Suprapubic skin (tissue), 4 donors: ENCODE data around the gene DCN. TPM values are rescaled to one million over a fixed set of nuclear protein-coding genes. Genes with fewer than 3 reads are reported as not detected.
A peak's percentile ranks its signal among the peaks of the same experiment; 100 is the strongest.

Experiments
- DNase-seq, 2 donors: peaks; one replicate each; pipeline ENCODE4 v3.0.0-alpha.2; 2019; ENCODE audit warnings: low spot score in 2 of 2
- H3K27ac ChIP-seq: fragments of 200-600 bp; sonication (generic); one replicate; pipeline ENCODE4 v1.5.1; 2019
- H3K27me3 ChIP-seq: fragments of 200-600 bp; sonication (generic); one replicate; pipeline ENCODE4 v1.5.1; 2019
- H3K36me3 ChIP-seq: fragments of 200-600 bp; sonication (generic); one replicate; pipeline ENCODE4 v1.5.1; 2019
- H3K4me1 ChIP-seq: fragments of 200-600 bp; sonication (generic); one replicate; pipeline ENCODE4 v1.5.1; 2019
- H3K4me3 ChIP-seq: fragments of 200-600 bp; sonication (generic); one replicate; pipeline ENCODE4 v1.5.1; 2019; ENCODE audit warnings: mild to moderate bottlenecking
- H3K9me3 ChIP-seq: fragments of 200-600 bp; sonication (generic); one replicate; pipeline ENCODE4 v1.5.1; 2019
- EP300 ChIP-seq: sonication (generic); formaldehyde crosslinking; IDR thresholded peaks from one replicate; pipeline ENCODE4 v1.6.1; 2017; ENCODE audit warnings: antibody characterized with exemption
- POLR2A ChIP-seq, 2 donors: fragments of 450-650 bp; IDR thresholded peaks; one replicate each; pipeline ENCODE4 v1.6.1; 2017; ENCODE audit warnings: antibody characterized with exemption in 2 of 2, mild to moderate bottlenecking in 2 of 2, moderate library complexity in 2 of 2
- POLR2AphosphoS5 ChIP-seq, 3 donors: sonication (generic); formaldehyde crosslinking; IDR thresholded peaks; one replicate each; pipeline ENCODE4 v1.6.1; 2017; ENCODE audit warnings: antibody characterized with exemption in 3 of 3
- WGBS: methylation state at CpG from one replicate; pipeline ENCODE4 v1.1.5; 2018; 5-methylcytosine and 5-hydroxymethylcytosine counted together
- total RNA-seq, 4 donors: library from RNA; depleted of rRNA; stranded (reverse); fragments of >200 nt; gene quantifications; one replicate each; pipeline ENCODE4 v1.1.0, GENCODE V29; 2016
- TF ChIP-seq, protein P1 (sequence below), 2 donors: fragments of 200-600 bp in 1 of 2; fragments of 450-650 bp in 1 of 2; sonication (generic) in 1 of 2; IDR thresholded peaks; one replicate each; pipeline ENCODE4 v1.5.1; 2016 to 2019; ENCODE audit warnings: antibody characterized with exemption in 2 of 2, mild to moderate bottlenecking in 1 of 2, moderate library complexity in 1 of 2

The DCN gene, protein sequence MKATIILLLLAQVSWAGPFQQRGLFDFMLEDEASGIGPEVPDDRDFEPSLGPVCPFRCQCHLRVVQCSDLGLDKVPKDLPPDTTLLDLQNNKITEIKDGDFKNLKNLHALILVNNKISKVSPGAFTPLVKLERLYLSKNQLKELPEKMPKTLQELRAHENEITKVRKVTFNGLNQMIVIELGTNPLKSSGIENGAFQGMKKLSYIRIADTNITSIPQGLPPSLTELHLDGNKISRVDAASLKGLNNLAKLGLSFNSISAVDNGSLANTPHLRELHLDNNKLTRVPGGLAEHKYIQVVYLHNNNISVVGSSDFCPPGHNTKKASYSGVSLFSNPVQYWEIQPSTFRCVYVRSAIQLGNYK
- total RNA-seq, result 100 to 1,000 TPM; 549 to 589 (median 569) TPM

DNA sequence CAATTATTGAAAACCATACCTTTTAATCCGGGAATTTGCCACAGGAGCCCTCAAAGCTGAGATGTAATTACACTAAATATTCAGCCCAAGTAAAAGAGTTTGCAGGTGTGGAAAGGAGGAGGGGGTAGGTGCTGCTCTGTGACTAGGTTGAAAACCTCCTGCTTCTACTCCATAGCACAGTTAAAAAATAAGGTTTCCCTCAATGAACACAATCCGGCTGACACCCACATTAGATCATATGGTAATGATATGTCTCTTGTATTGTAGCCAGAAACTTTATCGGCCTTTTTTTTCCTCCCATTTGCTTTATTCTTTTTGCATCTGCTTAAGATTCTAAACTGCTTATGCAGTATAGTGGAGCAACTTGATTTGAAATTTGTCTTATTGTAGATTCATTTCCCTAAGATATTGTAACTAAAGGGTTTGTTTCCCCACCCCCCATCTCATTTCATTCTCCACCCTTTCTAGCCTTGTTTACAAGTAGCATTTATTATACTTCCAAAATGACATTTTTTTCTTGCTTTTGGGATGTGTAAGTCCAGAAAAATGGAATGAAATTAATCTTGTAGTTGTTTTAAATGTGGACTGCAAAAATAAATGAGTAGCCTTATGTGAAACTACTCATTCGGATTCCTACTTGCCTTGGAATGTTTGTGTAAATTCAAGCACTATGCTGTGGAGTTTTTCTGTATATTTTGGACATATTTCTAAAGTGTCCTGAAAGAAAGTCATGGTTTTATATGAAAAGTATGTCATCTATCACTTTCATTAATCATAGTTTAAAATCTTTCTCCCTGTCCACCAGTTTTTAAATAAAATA lies at the start of gene DCN:
TSS of gene DCN (minus strand) at position 182 of the 820 bp plus-strand sequence. CDS start 4,265 bp downstream, outside the sequence.
- H3K4me1 ChIP-seq, result peaks cover 8% of the 10 kb centered on the region
- no peaks in the 10 kb centered on the region for H3K36me3 ChIP-seq
- peak within 1 kb of the TSS; percentile 43 for H3K4me3 ChIP-seq
- H3K27ac ChIP-seq, result peak within 1 kb of the TSS; percentile 84
- 24% methylated on average over 4 of the region's 4 CpGs for WGBS
- DNase-seq, result no peak
- H3K27me3 ChIP-seq, result no peaks in the 10 kb centered on the region
- TF ChIP-seq POLR2A (IDR thresholded peaks at IDR 0.05), result no peak
- no peak for TF ChIP-seq EP300
- TF ChIP-seq, protein P1, sequence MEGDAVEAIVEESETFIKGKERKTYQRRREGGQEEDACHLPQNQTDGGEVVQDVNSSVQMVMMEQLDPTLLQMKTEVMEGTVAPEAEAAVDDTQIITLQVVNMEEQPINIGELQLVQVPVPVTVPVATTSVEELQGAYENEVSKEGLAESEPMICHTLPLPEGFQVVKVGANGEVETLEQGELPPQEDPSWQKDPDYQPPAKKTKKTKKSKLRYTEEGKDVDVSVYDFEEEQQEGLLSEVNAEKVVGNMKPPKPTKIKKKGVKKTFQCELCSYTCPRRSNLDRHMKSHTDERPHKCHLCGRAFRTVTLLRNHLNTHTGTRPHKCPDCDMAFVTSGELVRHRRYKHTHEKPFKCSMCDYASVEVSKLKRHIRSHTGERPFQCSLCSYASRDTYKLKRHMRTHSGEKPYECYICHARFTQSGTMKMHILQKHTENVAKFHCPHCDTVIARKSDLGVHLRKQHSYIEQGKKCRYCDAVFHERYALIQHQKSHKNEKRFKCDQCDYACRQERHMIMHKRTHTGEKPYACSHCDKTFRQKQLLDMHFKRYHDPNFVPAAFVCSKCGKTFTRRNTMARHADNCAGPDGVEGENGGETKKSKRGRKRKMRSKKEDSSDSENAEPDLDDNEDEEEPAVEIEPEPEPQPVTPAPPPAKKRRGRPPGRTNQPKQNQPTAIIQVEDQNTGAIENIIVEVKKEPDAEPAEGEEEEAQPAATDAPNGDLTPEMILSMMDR (IDR thresholded peaks at IDR 0.05), result no peak
- TF ChIP-seq POLR2AphosphoS5 (IDR thresholded peaks at IDR 0.05), result no peak
- H3K9me3 ChIP-seq, result no peaks in the 10 kb centered on the region

DNA sequence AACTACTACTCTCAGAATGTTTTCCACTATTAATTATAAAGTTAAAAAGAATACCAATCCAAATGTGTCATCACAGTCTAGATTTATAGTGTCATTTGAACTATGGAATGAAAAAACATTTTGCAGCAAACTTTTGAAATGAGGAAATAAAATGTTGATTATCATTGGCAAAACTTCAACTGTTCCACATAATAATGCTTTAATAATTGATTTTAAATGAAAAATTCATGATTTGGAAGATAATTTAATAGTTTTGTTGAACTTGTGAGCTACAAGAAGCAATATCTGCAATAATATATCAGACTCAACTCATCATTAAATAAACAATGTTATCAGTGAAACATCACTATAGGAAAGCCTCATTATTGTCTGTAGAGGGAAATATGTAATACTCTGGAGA lies 48.2 kb upstream of the DCN start:
- H3K4me3 ChIP-seq, result no peak overlapping the region
- no peak overlapping the region for H3K27ac ChIP-seq
- no peak for DNase-seq
- no peaks in the 10 kb centered on the region for H3K36me3 ChIP-seq
- TF ChIP-seq POLR2AphosphoS5 (IDR thresholded peaks at IDR 0.05) (no peak), EP300 (no peak), POLR2A (IDR thresholded peaks at IDR 0.05) (no peak)
- TF ChIP-seq, protein P1 (IDR thresholded peaks at IDR 0.05), result no peak
- H3K4me1 ChIP-seq, result no peaks in the 10 kb centered on the region
- H3K9me3 ChIP-seq, result no peaks in the 10 kb centered on the region
- H3K27me3 ChIP-seq, result no peaks in the 10 kb centered on the region

DNA sequence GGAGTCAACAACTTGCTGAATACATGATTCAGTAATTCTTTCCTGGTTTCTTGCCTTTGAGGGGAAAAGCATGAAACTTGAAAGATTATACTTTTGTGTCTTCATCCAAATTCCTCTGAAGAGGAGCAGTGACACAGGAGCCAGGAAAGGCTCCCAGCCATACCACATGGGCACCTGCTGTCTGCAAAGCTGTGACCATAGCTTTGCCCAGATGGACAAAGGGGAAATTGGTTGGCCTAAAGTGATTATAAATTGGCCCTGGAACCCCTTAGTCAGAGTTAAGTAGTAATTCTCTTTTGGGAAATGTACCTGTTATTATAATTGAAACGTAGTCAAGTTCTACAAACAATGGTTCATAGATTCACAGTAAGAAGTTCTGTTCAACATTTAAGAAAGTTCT lies 44.3 kb upstream of the DCN start:
- Histone ChIP-seq H3K4me3 (no peak overlapping the region), H3K4me1 (no peaks in the 10 kb centered on the region), H3K27me3 (no peaks in the 10 kb centered on the region), H3K9me3 (no peaks in the 10 kb centered on the region), H3K36me3 (no peaks in the 10 kb centered on the region), H3K27ac (no peak overlapping the region)
- DNase-seq, result no peak
- WGBS, result 78% methylated on average over 1 of the region's 1 CpG
- TF ChIP-seq POLR2A (IDR thresholded peaks at IDR 0.05), result no peak
- TF ChIP-seq, protein P1 (IDR thresholded peaks at IDR 0.05), result no peak
- TF ChIP-seq POLR2AphosphoS5 (IDR thresholded peaks at IDR 0.05), result no peak
- no peak for TF ChIP-seq EP300

DNA sequence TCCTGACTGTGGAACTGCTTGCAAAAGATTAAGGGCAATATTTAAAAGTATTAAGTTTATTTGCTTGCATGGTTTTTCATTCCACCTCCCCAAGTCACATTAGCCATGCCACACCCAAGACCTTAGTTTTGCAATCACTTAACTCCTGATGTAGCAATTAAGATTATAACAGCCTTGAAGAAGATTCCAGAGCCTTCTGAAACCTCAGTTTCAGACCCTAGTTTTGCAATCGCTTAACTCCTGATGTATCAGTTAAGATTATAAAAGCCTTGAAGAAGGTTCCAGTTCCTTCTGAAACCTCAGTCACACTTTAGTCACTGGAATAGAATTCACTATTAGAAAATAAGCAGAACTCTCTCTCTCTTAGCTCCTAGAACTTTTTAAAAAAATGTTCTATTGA lies 42.7 kb upstream of the DCN start:
- 50% methylated on average over 1 of the region's 1 CpG for whole genome bisulfite sequencing
- H3K27ac ChIP-seq, result peak overlapping the region; percentile 57

DNA sequence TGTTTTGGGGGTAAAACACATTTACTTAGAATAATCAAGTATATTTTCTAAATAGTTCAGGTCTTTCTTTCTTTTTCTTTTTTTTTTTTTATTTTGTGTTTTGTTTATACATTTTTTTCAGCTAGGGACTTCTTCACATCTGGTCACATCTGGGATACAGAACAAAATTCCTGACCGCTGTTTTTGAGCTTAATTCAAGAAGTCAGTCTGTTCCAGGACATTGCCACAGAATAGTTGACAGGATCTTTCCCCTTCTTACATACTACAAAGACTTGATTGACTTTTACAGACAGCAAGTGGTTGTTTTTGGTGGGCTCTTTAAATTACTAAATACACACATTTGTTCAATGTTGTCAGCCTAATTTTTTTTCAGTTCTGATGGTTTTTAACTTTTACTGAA lies 41.8 kb upstream of the DCN start:
- Histone ChIP-seq H3K9me3 (no peaks in the 10 kb centered on the region), H3K36me3 (no peaks in the 10 kb centered on the region), H3K4me3 (no peak overlapping the region), H3K27ac (peak overlapping the region; percentile 68), H3K4me1 (peaks cover 5% of the 10 kb centered on the region), H3K27me3 (no peaks in the 10 kb centered on the region)
- TF ChIP-seq, protein P1 (IDR thresholded peaks at IDR 0.05), result no peak
- no peak for TF ChIP-seq POLR2AphosphoS5 (IDR thresholded peaks at IDR 0.05)
- no peak for TF ChIP-seq EP300
- TF ChIP-seq POLR2A (IDR thresholded peaks at IDR 0.05), result no peak
- 70% methylated on average over 1 of the region's 1 CpG for WGBS
- DNase-seq, result no peak

More for the DNA sequence above, 42.7 kb upstream of the DCN start:
- no peaks in the 10 kb centered on the region for H3K27me3 ChIP-seq
- no peaks in the 10 kb centered on the region for H3K36me3 ChIP-seq
- no peak for DNase-seq
- H3K9me3 ChIP-seq, result no peaks in the 10 kb centered on the region
- no peaks in the 10 kb centered on the region for H3K4me1 ChIP-seq
- TF ChIP-seq EP300, result no peak
- TF ChIP-seq POLR2A (IDR thresholded peaks at IDR 0.05), result no peak
- peak in 2 of 3 donors; percentile 50 to 77 for TF ChIP-seq POLR2AphosphoS5 (IDR thresholded peaks at IDR 0.05)
- no peak overlapping the region for H3K4me3 ChIP-seq
